HTR-8/SVneo (cell line): ENCODE data around the gene MYRIP.
"Not testable (repeated sequence)": the region's sequence is repeated elsewhere in the genome, so short reads cannot be mapped to it uniquely, and the experiment has no call there.

Source experiments
- DNase-seq: peaks from one replicate; pipeline ENCODE4 v3.0.0; 2011; ENCODE audit warnings: low spot score, mixed read lengths; ENCODE audit not compliant: insufficient read length
- FAIRE-seq: peaks from 2 replicates; lab custom pipeline; 2011; peaks lifted over from hg19 to GRCh38; lab: Jason Lieb, UNC

The MYRIP gene

DNA sequence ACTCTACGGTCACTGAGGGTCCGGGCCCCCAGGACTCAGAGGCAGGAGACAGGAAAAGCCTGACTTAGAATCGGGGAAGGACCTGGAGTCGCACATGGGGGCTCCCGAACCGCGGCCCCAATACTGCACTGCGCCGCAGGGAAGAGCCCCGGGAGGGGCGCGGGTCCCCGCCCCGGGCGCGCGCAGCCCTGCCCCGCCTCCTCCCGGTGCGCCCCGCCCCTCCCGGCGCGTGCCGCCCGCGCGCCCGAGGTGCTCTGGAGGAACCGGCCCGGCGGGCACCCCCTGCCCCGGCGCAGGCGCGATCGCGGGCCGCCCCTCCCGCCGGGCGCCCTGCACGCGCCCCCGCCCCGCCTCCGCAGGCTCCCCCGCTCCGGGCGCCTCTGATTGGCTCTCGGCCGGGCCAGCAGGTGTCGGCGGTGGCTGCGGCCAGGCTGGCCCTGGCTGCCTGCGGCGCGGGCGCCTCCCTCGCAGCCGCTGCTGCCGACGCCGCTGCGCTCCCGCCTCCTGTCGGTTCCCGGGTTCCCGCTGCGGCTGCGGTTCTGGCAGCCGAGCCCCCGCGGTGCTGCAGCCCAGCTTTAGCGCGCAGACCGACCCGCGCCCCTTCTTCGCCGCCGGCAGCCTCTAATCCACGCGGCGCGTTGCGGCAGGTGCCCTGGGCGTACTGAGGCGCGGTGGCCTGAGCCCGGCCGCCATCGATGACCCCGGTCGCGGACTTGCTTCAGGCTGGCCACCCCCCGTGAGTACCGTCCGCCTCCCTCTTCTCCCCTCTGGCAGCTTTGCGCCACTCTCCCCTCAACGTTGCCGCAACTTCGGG lies at the start of gene MYRIP:
Gene MYRIP (plus strand): TSS at position 429 of the 814 bp plus-strand sequence. CDS start 91,208 bp downstream, outside the sequence.
- FAIRE-seq (no peak), DNase-seq (no peak)

GRCh38 chr3:39760325-39760724 lies 49.1 kb upstream of the MYRIP start:
- FAIRE-seq: no peak
- no peak for DNase-seq

DNA sequence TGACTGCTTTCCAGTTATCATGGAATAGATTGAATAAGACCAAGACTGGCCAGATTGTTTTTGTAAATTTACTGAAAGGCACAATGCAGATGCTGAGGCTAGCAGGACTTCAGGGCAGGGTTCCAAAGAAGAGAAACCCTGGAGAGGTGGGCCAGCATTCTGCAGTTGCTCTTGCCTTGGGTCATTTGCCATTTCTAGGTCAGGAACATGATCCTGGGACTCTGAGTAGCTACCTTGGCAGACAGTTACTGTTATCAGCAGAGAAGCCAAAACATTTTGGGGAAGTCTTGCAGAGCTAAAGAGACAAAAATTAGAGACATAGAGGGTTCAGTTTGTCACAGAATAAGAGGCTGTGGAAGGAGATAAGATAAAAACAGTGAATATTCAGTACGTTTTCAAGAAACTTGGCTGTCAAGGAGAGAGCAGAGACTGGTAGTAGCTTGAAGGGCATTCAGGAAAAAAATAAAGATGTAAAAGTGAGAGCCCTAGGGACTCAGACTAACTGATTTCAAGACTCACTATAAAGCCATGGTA lies 46.8 kb upstream of the MYRIP start:
- no peak for DNase-seq
- FAIRE-seq: no peak

DNA sequence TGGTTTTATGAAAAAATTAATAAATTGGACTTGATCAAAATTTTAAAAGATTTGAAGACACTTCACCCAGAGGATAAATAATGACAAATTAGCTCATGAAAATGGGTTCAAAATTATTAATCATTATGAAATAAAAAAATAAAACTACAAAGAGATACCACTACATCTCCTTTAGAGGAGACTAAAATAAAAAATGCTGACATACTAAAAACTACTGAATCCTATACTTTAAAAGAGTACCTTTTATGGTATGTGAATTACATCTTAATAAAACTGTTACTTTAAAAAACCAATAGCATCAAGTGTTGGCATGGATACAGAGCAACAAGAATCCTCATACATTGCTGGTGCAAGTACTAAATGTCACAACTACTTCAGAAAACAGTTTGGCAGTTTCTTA lies 46.0 kb upstream of the MYRIP start:
- FAIRE-seq: no peak
- DNase-seq: no peak

GRCh38 chr3:39765575-39765974 lies 43.8 kb upstream of the MYRIP start:
- no peak for FAIRE-seq
- no peak for DNase-seq

DNA sequence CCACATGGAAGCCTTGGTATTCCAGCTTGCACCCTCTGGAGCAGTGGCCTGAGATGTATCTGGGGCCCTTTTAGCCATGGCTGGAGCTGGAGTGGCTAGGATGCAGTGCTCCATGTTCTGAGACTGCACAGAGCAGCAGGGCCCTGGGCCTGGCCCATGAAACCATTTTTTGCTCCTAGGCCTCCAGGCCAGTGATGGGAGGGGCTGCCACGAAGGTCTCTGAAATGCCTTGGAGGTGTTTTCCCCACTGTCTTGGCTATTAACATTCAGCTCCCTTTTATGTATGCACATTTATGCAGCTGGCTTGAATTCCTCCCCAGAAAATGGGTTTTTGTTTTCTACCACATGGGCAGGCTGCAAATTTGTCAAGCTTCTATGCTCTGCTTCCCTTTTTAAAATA lies 43.0 kb upstream of the MYRIP start:
- no peak for DNase-seq

DNA sequence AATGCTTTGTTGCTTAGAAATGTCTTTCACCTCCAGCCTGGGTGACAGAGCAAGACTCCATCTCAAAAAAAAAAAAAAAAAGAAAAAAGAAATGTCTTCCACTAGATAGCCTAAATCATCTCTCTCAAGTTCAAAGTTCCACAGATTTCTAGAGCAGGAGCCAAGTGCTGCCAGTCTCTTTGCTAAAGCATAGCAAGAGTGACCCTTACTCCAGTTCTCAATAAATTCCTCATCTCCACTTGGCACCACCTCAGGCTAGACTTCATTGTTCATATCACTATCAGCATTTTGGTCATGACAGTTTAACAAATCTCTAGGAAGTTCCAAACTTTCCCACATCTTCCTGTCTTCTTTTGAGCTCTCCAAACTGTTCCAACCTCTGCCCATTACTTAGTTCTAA lies 42.5 kb upstream of the MYRIP start:
- not testable (repeated sequence) for DNase-seq, FAIRE-seq

More for the DNA sequence above, 43.0 kb upstream of the MYRIP start:
- no peak for FAIRE-seq

- FAIRE-seq, DNase-seq: not testable (repeated sequence)
These were observed 31.2 kb upstream of the MYRIP start for GRCh38 chr3:39778168-39778567.

GRCh38 chr3:39779511-39780230 lies 29.7 kb upstream of the MYRIP start:
- DNase-seq (no peak), FAIRE-seq (no peak)

- DNase-seq (no peak), FAIRE-seq (no peak)
These were observed 29.1 kb upstream of the MYRIP start for GRCh38 chr3:39780352-39780751.

DNA sequence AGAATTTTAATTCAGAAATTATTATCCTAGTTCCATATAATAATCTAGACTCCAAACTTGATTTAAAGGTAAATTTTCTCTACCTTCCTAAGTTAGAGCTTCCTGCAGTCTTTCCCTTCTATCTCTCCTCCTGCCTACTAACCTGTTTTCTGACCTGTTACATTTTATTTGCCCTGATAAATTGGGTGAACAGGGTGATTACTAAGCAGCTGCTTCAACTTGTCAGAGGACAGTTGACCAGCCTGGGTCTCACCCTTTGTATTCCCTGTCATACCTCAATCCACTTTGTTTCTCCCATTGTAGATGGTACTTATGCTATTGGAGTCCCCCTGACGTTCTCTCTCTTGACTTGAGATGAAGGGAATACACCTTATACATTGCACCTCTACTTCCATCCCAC lies 28.4 kb upstream of the MYRIP start:
- DNase-seq: no peak
- FAIRE-seq: no peak

DNA sequence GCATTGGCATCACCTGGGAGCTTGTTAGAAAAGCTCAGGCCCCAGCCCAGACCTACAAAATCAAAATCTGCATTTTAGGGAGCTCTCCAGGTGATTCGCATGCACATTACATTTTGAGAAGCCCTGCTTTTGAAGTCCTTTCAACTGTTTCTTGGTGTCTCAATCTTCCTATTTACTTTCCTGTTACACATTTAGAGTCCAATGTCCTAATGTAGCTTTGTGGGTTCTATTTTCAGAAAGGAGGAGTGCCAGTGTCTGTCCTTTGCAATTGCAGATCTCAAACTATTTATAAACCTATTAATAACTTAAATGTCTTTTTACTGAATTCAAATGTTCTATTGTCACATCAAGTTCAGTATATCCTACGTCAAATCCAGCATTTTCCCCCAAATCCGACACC lies 27.8 kb upstream of the MYRIP start:
- no peak for DNase-seq
- FAIRE-seq: no peak

DNA sequence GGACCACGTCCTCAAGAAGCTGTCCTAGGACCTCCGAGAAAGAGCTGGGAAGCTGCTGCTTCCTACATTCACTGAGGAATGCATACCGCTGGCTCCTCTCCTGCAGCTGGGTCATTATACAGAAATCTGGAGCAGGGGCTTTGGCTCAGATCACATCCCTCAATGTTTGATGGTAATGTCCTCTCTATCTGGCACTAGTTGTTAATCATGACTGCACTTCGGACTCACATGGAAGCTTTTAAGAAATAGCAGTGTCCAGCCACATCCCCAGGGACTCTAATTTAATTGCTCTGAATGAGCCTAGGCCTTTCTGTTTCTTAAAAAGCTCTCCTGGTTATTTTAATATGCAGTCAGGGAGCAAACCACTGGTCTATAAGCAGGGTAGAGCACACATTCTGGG lies 25.7 kb upstream of the MYRIP start:
- FAIRE-seq (no peak), DNase-seq (no peak)

DNA sequence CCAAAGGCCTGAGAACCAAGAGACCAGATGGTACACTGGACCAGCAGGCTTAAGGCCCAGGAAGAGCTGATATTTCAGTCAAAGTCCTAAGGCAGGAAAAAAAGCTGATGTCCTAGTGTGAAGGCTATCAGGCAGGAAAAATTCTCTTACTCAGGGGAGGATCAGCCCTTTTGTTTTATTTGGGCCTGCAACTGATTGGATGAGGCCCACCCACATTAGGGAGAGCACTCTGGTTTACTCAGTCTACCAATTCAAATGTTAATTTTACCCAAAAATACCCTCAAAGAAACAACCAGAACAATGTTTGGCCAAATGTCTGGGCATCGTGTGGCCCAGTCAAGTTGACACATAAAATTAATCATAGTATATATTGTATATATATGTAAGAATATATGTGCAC lies 24.5 kb upstream of the MYRIP start:
- DNase-seq (no peak), FAIRE-seq (no peak)

GRCh38 chr3:39788128-39788883 lies 21.1 kb upstream of the MYRIP start:
- DNase-seq (no peak), FAIRE-seq (no peak)

DNA sequence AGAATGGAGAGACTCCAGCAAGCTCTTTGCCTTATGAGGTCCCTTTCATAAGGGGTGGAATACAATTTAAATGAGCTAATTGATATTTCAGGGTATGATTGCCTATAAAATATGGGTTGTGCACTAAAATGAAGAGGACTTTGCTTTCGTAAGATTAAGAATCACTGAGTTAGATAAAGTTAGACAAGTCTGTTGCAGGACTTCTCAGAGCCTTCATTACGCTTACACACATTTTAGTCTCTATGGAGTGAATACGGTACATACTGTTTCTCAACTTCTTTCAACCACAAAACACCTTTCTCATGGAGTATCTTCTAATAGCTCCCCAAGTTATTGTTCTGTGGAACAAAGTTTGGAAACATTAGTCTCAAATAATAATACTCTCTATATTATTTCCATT lies 17.8 kb upstream of the MYRIP start:
- DNase-seq: no peak
- FAIRE-seq: no peak

- FAIRE-seq: no peak
These were observed 14.5 kb upstream of the MYRIP start for GRCh38 chr3:39794880-39795279.

GRCh38 chr3:39801216-39801615 lies 8.2 kb upstream of the MYRIP start:
- no peak for DNase-seq
- FAIRE-seq: no peak

More at GRCh38 chr3:39794880-39795279, 14.5 kb upstream of the MYRIP start:
- DNase-seq: no peak

GRCh38 chr3:39802486-39802885 lies 6.9 kb upstream of the MYRIP start:
- not testable (repeated sequence) for FAIRE-seq

DNA sequence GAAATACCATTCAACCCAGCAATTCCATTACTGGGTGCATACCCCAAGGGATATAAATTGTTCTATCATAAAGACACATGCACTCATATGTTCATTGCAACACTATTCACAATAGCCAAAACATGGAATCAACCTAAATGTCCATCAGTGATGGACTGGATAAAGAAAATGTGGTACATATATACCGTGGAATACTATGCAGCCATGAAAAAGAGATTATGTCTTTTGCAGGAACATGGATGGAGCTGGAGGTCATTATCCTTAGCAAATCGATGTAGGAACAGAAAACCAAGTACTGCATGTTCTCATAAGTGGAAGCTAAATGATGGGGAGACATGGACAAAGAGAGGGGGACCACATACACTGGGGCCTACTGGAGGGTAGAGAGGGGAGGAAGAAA lies 5.5 kb upstream of the MYRIP start:
- FAIRE-seq: no peak
- no peak for DNase-seq

More at GRCh38 chr3:39802486-39802885, 6.9 kb upstream of the MYRIP start:
- DNase-seq: not testable (repeated sequence)
